HepG2 (cell line): Measurements from ENCODE around the gene PNKP. TPM values are rescaled to one million over a fixed set of nuclear protein-coding genes. Genes with fewer than 3 reads are reported as not detected.

Experiments used
- ATAC-seq: fragments of 200-7000 bp; cut with Tn5 transposase; 3 replicates; pipeline ENCODE4 v1.9.1; 2020; ENCODE audit warnings: mild to moderate bottlenecking, moderate library complexity
- BruUV-seq: library from RNA; stranded (reverse); fragments of 400-500 nt; replicated peaks from 2 replicates; lab custom pipeline; 2021; lab: Mats Ljungman, UMichigan
- CTCF ChIA-PET: fragments of 300-600 bp; formaldehyde crosslinking; extraction: SDS; loops from one replicate; lab custom pipeline; 2021; ENCODE audit warnings: low total read pairs, inconsistent platforms, low intra/inter-chr PET ratio; lab: Yijun Ruan, JAX
- POLR2A ChIA-PET: fragments of 350-600 bp; sonication (Branson Sonifier 250); formaldehyde crosslinking; loops from one replicate; lab custom pipeline; 2020; ENCODE audit warnings: antibody characterized with exemption, inconsistent platforms; lab: Yijun Ruan, JAX
- DNase-seq: peaks from one replicate; pipeline ENCODE4 v3.0.0-alpha.2; 2015; ENCODE audit warnings: low spot score
- FAIRE-seq: peaks from 3 replicates; lab custom pipeline; 2011; peaks lifted over from hg19 to GRCh38; lab: Jason Lieb, UNC
- H2AFZ ChIP-seq: one replicate; pipeline ENCODE4 v1.6.1; 2011; ENCODE audit warnings: low read length, inconsistent platforms
- H3K27ac ChIP-seq: fragments of 300-600 bp; 3 replicates; pipeline ENCODE4 v1.8.0; 2011; ENCODE audit warnings: mixed run types, mild to moderate bottlenecking, mixed read lengths, low read length, inconsistent platforms; ENCODE audit not compliant: insufficient read depth; ENCODE audit errors: extremely low read length
- H3K27me3 ChIP-seq, 2 experiments: fragments of 200-600 bp in 1 of 2; 2 replicates in 1 of 2; 3 replicates in 1 of 2; pipeline versions ENCODE4 v1.6.0 to v1.8.0; 2011; ENCODE audit warnings: low read length in 2 of 2, mild to moderate bottlenecking in 2 of 2, moderate library complexity in 2 of 2, inconsistent platforms in 1 of 2; ENCODE audit not compliant: insufficient read depth in 2 of 2, control insufficient read depth in 1 of 2
- H3K36me3 ChIP-seq, 2 experiments: fragments of 200-600 bp in 1 of 2; replicated peaks in 1 of 2; 2 replicates in 1 of 2; 3 replicates in 1 of 2; pipeline versions ENCODE4 v1.5.1 to v1.8.0; 2011; ENCODE audit warnings: low read length in 2 of 2, inconsistent platforms in 1 of 2; ENCODE audit not compliant: insufficient read depth in 2 of 2, control insufficient read depth in 1 of 2
- H3K4me1 ChIP-seq: 2 replicates; pipeline ENCODE4 v1.5.1; 2012; ENCODE audit warnings: low read length, inconsistent platforms; ENCODE audit not compliant: insufficient read depth
- H3K4me2 ChIP-seq: 2 replicates; pipeline ENCODE4 v1.6.0; 2011; ENCODE audit warnings: low read depth, low read length, inconsistent platforms
- H3K4me3 ChIP-seq, 3 experiments: fragments of 200-600 bp in 1 of 3; sonication (generic), shearing (Covaris generic) in 1 of 3; replicated peaks in 1 of 3; 2 replicates each; pipeline ENCODE4 v1.5.1; 2011 to 2016; ENCODE audit warnings: low read length in 3 of 3, inconsistent platforms in 2 of 3, low read depth in 2 of 3, mild to moderate bottlenecking in 2 of 3, control low read depth in 1 of 3, mixed read lengths in 1 of 3; ENCODE audit not compliant: insufficient read depth in 1 of 3
- H3K79me2 ChIP-seq: one replicate; pipeline ENCODE4 v1.6.1; 2011; ENCODE audit warnings: low read length, inconsistent platforms; ENCODE audit not compliant: insufficient read depth
- H3K9ac ChIP-seq: 2 replicates; pipeline ENCODE4 v1.6.0; 2011; ENCODE audit warnings: mild to moderate bottlenecking, low read depth, low read length, inconsistent platforms; ENCODE audit not compliant: insufficient read depth
- H3K9me3 ChIP-seq: 2 replicates; pipeline ENCODE4 v1.5.1; 2012; ENCODE audit warnings: mild to moderate bottlenecking, low read length
- H4K20me1 ChIP-seq: 2 replicates; pipeline ENCODE4 v1.6.0; 2011; ENCODE audit warnings: inconsistent platforms, mild to moderate bottlenecking, low read length, moderate library complexity; ENCODE audit not compliant: insufficient read depth
- AGO2 ChIP-seq: fragments of 200-400 bp; formaldehyde crosslinking; optimal IDR thresholded peaks from 2 replicates; pipeline ENCODE3; 2017; ENCODE audit warnings: mild to moderate bottlenecking, low read depth, low read length, moderate library complexity
- ARNT2 ChIP-seq: sonication (generic); formaldehyde crosslinking; IDR thresholded peaks from 2 replicates; pipeline ENCODE4 v1.8.0; 2022; ENCODE audit warnings: mild to moderate bottlenecking, low read depth, missing genetic modification reagents, moderate library complexity
- CREB1 ChIP-seq, 2 experiments: fragments of 450-650 bp in 1 of 2; IDR thresholded peaks; 2 replicates each; pipeline ENCODE4 v1.6.1; 2016 to 2017; ENCODE audit warnings: control low read depth in 1 of 2, mild to moderate bottlenecking in 1 of 2, missing compliant biosample characterization in 1 of 2, missing genetic modification characterization in 1 of 2
- KDM2A ChIP-seq: sonication (generic); formaldehyde crosslinking; IDR thresholded peaks from 2 replicates; pipeline ENCODE4 v1.4.0; 2020; ENCODE audit warnings: low read depth, missing genetic modification reagents, borderline replicate concordance
- MIXL1 ChIP-seq: IDR thresholded peaks from 2 replicates; pipeline ENCODE4 v1.6.1; 2016
- RBFOX2 ChIP-seq: fragments of 200-400 bp; formaldehyde crosslinking; IDR thresholded peaks from 2 replicates; pipeline ENCODE4 v1.6.1; 2017; ENCODE audit warnings: low read depth, mild to moderate bottlenecking, low read length
- SP140L ChIP-seq: sonication (generic); formaldehyde crosslinking; IDR thresholded peaks from 2 replicates; pipeline ENCODE4 v1.4.0; 2020; ENCODE audit warnings: missing genetic modification reagents, borderline replicate concordance
- SSRP1 ChIP-seq: IDR thresholded peaks from 2 replicates; pipeline ENCODE4 v1.6.1; 2016; ENCODE audit warnings: control low read depth
- U2AF1 ChIP-seq: fragments of 200-400 bp; formaldehyde crosslinking; optimal IDR thresholded peaks from 2 replicates; pipeline ENCODE3; 2017; ENCODE audit warnings: mild to moderate bottlenecking, low read depth, low read length
- ZC3H4 ChIP-seq: sonication (generic); formaldehyde crosslinking; IDR thresholded peaks from 2 replicates; pipeline ENCODE4 v1.4.0; 2020; ENCODE audit warnings: missing genetic modification reagents, borderline replicate concordance
- ZNF629 ChIP-seq: sonication (generic); formaldehyde crosslinking; conservative IDR thresholded peaks from 2 replicates; pipeline ENCODE4 v1.5.0; 2020; ENCODE audit warnings: missing genetic modification reagents
- WGBS: methylation state at CpG from one replicate; pipeline ENCODE4 v1.1.6; 2017; ENCODE audit warnings: low lambda C conversion rate; 5-methylcytosine and 5-hydroxymethylcytosine counted together
- in situ Hi-C: cut with HindIII; loops from 2 replicates; pipeline ENCODE4 v1.10.0; 2017; ENCODE audit warnings: low pct_unique_long_range_greater_than_20kb; ENCODE audit not compliant: extremely low pct_ligation_motif_present
- intact Hi-C: fragments of 100-400 bp; cut with micrococcal nuclease; formaldehyde crosslinking; loops from one replicate; pipeline ENCODE4 v1.10.0; 2022; ENCODE audit not compliant: unreplicated experiment
- polyA plus RNA-seq, 8 experiments: library from polyadenylated mRNA; depleted of rRNA in 3 of 8; stranded (reverse) in 7 of 8; unstranded in 1 of 8; fragments of >200 nt; fragmentation: Illumina TruSeq in 4 of 8; extraction: Trizol in 4 of 8; gene quantifications; 2 replicates each; pipeline versions ENCODE4 v1.2.1 to v1.2.3, GENCODE V29; 2011 to 2016; ENCODE audit warnings: low read depth in 4 of 8, missing spikeins in 1 of 8, mixed read lengths in 1 of 8; ENCODE audit not compliant: insufficient read depth in 1 of 8
- total RNA-seq, 5 experiments: library from RNA; depleted of rRNA; stranded (reverse); fragments of >200 nt; fragmentation: Illumina TruSeq; extraction: Trizol; gene quantifications; 2 replicates each; pipeline ENCODE4 v1.2.3, GENCODE V29; 2016; ENCODE audit warnings: low read depth in 1 of 5
- TF ChIP-seq, protein P1 (sequence below): fragments of 450-650 bp; IDR thresholded peaks from 2 replicates; pipeline ENCODE4 v1.6.1; 2017
- TF ChIP-seq, protein P2 (sequence below): sonication (generic); formaldehyde crosslinking; IDR thresholded peaks from 2 replicates; pipeline ENCODE4 v1.4.0; 2020; ENCODE audit warnings: mild to moderate bottlenecking, missing genetic modification reagents

The PNKP gene
- total and polyA plus RNA-seq, 2 of the 13 experiments (the other 11 are each of a cell fraction or from before 2014, with no cell fraction given) = 12.7 to 27.1 TPM

DNA sequence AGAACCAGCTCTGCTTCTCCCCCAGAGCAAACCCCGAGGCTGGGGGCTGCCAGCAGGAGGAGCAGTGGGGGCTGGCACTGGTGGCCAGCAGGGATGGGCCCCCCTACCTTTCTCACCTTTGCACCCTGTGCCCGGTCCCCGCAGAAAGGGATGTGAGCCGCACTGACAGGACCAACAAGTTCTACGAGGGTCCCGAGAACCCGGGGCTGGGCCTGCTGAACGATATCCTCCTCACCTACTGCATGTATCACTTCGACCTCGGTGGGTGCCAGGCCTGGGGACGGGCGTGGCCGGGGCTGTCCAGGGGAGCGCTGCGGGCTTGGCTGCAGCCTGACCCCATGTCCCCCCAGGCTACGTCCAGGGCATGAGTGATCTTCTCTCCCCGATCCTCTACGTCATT, 16.7 kb upstream of the PNKP start:
- in situ Hi-C loops = no loop called here
- TF ChIP-seq AGO2 (peak; percentile 41), MIXL1 (no peak), SP140L (CRISPR knock-in tag) (no peak), ZNF629 (no peak), KDM2A (CRISPR knock-in tag) (no peak), ARNT2 (CRISPR knock-in tag) (no peak), RBFOX2 (peak; percentile 53), CREB1 (IDR thresholded peaks at IDR 0.05) (no peak), CREB1 (CRISPR knock-in tag; IDR thresholded peaks at IDR 0.05) (no peak), ZC3H4 (no peak), SSRP1 (CRISPR knock-in tag) (no peak), U2AF1 (no peak)
- TF ChIP-seq, protein P1, sequence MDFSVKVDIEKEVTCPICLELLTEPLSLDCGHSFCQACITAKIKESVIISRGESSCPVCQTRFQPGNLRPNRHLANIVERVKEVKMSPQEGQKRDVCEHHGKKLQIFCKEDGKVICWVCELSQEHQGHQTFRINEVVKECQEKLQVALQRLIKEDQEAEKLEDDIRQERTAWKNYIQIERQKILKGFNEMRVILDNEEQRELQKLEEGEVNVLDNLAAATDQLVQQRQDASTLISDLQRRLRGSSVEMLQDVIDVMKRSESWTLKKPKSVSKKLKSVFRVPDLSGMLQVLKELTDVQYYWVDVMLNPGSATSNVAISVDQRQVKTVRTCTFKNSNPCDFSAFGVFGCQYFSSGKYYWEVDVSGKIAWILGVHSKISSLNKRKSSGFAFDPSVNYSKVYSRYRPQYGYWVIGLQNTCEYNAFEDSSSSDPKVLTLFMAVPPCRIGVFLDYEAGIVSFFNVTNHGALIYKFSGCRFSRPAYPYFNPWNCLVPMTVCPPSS = no peak
- TF ChIP-seq, protein P2, sequence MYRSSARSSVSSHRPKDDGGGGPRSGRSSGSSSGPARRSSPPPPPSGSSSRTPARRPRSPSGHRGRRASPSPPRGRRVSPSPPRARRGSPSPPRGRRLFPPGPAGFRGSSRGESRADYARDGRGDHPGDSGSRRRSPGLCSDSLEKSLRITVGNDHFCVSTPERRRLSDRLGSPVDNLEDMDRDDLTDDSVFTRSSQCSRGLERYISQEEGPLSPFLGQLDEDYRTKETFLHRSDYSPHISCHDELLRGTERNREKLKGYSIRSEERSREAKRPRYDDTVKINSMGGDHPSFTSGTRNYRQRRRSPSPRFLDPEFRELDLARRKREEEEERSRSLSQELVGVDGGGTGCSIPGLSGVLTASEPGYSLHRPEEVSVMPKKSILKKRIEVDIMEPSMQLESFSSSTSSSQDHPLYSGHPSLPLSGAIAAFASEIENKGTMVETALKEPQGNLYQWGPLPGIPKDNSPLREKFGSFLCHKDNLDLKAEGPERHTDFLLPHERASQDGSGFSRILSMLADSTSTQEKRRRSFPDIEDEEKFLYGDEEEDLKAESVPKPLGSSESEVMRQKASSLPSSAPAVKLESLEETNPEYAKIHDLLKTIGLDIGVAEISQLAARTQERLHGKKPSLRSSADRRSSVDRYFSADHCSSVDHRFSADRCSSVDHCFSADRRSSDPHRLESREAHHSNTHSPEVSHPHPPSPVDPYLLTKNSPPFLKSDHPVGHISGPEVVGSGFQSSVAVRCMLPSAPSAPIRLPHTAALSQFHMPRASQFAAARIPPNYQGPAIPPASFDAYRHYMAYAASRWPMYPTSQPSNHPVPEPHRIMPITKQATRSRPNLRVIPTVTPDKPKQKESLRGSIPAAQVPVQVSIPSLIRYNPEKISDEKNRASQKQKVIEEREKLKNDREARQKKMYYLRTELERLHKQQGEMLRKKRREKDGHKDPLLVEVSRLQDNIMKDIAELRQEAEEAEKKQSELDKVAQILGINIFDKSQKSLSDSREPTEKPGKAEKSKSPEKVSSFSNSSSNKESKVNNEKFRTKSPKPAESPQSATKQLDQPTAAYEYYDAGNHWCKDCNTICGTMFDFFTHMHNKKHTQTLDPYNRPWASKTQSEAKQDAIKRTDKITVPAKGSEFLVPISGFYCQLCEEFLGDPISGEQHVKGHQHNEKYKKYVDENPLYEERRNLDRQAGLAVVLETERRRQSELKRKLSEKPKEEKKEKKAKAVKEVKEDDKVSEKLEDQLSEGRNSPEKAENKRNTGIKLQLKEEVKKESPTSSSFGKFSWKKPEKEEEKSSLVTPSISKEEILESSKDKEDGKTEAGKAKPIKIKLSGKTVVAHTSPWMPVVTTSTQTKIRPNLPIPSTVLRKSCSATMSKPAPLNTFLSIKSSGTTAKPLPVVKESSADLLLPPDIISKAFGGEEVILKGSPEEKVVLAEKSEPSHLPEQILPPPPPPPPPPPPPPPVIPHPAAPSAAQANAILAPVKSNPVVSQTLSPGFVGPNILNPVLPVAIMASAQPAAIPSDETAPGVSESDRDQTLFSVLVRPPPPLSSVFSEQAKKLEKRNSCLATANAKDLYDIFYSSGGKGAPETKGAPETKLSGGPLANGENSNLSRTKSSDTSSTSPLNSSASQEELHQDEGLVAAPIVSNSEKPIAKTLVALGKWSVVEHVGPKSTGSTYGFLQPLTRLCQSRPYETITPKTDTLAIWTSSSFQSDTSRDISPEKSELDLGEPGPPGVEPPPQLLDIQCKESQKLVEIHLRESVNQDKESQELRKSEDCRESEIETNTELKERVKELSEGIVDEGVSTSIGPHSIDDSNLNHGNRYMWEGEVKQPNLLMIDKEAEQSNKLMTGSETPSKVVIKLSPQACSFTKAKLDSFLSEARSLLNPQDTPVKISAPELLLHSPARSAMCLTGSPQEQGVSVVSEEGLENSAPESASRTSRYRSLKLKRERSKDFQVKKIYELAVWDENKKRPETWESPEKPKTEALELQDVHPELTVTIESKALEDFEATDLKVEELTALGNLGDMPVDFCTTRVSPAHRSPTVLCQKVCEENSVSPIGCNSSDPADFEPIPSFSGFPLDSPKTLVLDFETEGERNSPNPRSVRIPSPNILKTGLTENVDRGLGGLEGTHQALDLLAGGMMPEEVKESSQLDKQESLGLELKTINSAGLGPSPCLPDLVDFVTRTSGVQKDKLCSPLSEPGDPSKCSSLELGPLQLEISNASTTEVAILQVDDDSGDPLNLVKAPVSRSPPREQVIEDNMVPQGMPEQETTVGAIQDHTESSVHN (CRISPR knock-in tag) = no peak
- POLR2A ChIA-PET = no interaction called here
- Histone ChIP-seq H2AFZ (no peak overlapping the region), H3K9me3 (no peaks in the 10 kb centered on the region), H3K27ac (no peak overlapping the region), H3K9ac (no peak overlapping the region), H3K4me1 (peaks cover 12% of the 10 kb centered on the region), H3K4me2 (no peak overlapping the region), H3K36me3 (peaks cover 23 to 56% of the 10 kb centered on the region in 2 experiments), H3K79me2 (peaks cover 3% of the 10 kb centered on the region), H4K20me1 (no peaks in the 10 kb centered on the region; the same call in 1 of the 2 replicates), H3K27me3 (no peaks in the 10 kb centered on the region), H3K4me3 (no peak overlapping the region)
- intact Hi-C loops = no loop called here
- FAIRE-seq = no peak
- no peak for ATAC-seq
- no TSS peak for BruUV-seq
- CTCF ChIA-PET = no interaction called here
- DNase-seq = no peak
- WGBS = 97% methylated on average over 5 of the region's 18 CpGs
